ENCODE results near the gene PCNT.

PCNT gene

DNA sequence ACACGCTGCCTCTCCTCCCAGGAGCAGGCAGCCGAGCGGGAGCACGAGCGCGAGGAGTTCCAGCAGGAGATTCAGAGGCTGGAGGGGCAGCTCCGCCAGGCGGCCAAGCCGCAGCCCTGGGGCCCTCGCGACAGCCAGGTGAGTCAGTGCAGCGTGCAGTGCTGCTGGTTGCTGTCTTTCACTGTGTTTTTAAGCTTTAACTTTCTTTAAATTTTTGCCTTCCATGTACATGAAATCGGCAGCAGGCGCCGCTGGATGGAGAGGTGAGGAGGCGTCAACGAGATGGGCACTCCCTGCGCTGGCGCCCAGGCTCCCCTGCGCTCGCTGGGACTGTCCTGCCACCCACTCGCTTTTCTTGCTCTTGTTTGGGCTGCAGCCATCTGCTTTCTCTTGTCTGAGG is 74.0 kb downstream of the PCNT start:
- H3K36me3 ChIP-seq (ENCODE audit: control insufficient read depth, low read length), result peaks cover 69% of the 10 kb centered on the region
- H3K4me3 ChIP-seq (ENCODE audit: low read length), result no peak overlapping the region
- no peak for TF ChIP-seq EZH2phosphoT487 (IDR thresholded peaks at IDR 0.05; ENCODE audit: borderline replicate concordance, low read length)
- TF ChIP-seq, protein P1, sequence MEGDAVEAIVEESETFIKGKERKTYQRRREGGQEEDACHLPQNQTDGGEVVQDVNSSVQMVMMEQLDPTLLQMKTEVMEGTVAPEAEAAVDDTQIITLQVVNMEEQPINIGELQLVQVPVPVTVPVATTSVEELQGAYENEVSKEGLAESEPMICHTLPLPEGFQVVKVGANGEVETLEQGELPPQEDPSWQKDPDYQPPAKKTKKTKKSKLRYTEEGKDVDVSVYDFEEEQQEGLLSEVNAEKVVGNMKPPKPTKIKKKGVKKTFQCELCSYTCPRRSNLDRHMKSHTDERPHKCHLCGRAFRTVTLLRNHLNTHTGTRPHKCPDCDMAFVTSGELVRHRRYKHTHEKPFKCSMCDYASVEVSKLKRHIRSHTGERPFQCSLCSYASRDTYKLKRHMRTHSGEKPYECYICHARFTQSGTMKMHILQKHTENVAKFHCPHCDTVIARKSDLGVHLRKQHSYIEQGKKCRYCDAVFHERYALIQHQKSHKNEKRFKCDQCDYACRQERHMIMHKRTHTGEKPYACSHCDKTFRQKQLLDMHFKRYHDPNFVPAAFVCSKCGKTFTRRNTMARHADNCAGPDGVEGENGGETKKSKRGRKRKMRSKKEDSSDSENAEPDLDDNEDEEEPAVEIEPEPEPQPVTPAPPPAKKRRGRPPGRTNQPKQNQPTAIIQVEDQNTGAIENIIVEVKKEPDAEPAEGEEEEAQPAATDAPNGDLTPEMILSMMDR (IDR thresholded peaks at IDR 0.05; ENCODE audit: low read depth, low read length, poor library complexity, severe bottlenecking), result no peak
- H3K9me3 ChIP-seq (ENCODE audit: control insufficient read depth, insufficient read depth, low read length), result no peaks in the 10 kb centered on the region
- H3K4me2 ChIP-seq (ENCODE audit: low read length), result no peak overlapping the region
- no peaks in the 10 kb centered on the region for H3K27me3 ChIP-seq (ENCODE audit: control insufficient read depth, low read length)
- no peaks in the 10 kb centered on the region for H3F3A ChIP-seq (ENCODE audit: control insufficient read depth, insufficient read depth)
- H4K20me1 ChIP-seq (ENCODE audit: control insufficient read depth, insufficient read depth, low read depth, low read length), result no peaks in the 10 kb centered on the region
- H3K9me2 ChIP-seq (replicated peaks; ENCODE audit: control insufficient read depth, low read length), result no peaks in the 10 kb centered on the region
- H3K27ac ChIP-seq (ENCODE audit: low read depth, low read length), result no peak overlapping the region
- no peaks in the 10 kb centered on the region; the same call in 1 of the 2 replicates for H3K79me2 ChIP-seq (ENCODE audit: control insufficient read depth, low read length)
- H3K4me1 ChIP-seq (ENCODE audit: control insufficient read depth, low read length), result no peaks in the 10 kb centered on the region

DNA sequence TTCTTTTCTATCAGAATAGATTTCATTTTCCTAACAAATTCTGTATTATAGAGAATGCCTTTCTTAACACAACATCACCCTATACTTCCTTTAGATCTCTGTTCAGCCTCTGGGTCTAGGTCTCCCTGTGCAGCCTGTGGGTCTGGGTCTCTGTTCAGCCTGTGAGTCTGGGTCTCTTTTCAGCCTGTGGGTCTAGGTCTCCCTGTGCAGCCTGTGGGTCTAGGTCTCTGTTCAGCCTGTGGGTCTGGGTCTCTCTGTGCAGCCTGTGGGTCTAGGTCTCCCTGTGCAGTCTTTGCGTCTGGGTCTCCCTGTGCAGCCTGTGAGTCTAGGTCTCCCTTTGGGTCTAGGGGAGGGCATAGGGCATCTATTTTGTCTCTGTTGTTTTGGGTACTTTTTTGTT is 75.2 kb downstream of the PCNT start:
- no peaks in the 10 kb centered on the region for H3K27me3 ChIP-seq (ENCODE audit: control insufficient read depth, low read length)
- H3K9me2 ChIP-seq (replicated peaks; ENCODE audit: control insufficient read depth, low read length), result no peaks in the 10 kb centered on the region
- H3K4me1 ChIP-seq (ENCODE audit: control insufficient read depth, low read length), result no peaks in the 10 kb centered on the region
- peaks cover 66% of the 10 kb centered on the region for H3K36me3 ChIP-seq (ENCODE audit: control insufficient read depth, low read length)
- H4K20me1 ChIP-seq (ENCODE audit: control insufficient read depth, insufficient read depth, low read depth, low read length), result no peaks in the 10 kb centered on the region
- no peaks in the 10 kb centered on the region for H3K9me3 ChIP-seq (ENCODE audit: control insufficient read depth, insufficient read depth, low read length)
- no peaks in the 10 kb centered on the region for H3F3A ChIP-seq (ENCODE audit: control insufficient read depth, insufficient read depth)
- TF ChIP-seq, protein P1 (IDR thresholded peaks at IDR 0.05; ENCODE audit: low read depth, low read length, poor library complexity, severe bottlenecking), result no peak
- TF ChIP-seq EZH2phosphoT487 (IDR thresholded peaks at IDR 0.05; ENCODE audit: borderline replicate concordance, low read length), result no peak
- H3K79me2 ChIP-seq (ENCODE audit: control insufficient read depth, low read length), result no peaks in the 10 kb centered on the region; the same call in 1 of the 2 replicates
- no peak overlapping the region for H3K4me2 ChIP-seq (ENCODE audit: low read length)
- H3K27ac ChIP-seq (ENCODE audit: low read depth, low read length), result no peak overlapping the region
- no peak overlapping the region for H3K4me3 ChIP-seq (ENCODE audit: low read length)

DNA sequence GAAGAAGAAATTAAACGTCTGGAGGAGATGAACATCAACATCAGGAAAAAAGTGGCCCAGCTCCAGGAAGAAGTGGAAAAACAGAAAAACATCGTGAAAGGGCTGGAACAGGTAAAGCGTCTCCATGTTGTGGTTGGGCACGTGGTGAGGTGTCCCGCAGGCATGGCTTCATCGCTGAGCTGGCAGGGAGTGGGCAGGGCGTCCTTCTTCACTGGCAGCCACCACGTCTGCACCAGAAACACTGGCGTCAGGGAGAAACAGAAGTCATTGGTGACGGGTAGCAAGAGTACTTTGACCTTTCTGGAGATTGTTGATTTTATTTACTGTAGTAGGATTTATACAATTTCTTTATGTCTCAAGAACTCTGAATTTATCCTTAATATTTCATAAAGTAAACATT is 75.7 kb downstream of the PCNT start:
- TF ChIP-seq, protein P1 (IDR thresholded peaks at IDR 0.05; ENCODE audit: low read depth, low read length, poor library complexity, severe bottlenecking), result no peak
- no peak for TF ChIP-seq EZH2phosphoT487 (IDR thresholded peaks at IDR 0.05; ENCODE audit: borderline replicate concordance, low read length)
- Histone ChIP-seq H3K4me2 (ENCODE audit: low read length) (no peak overlapping the region), H3K79me2 (ENCODE audit: control insufficient read depth, low read length) (no peaks in the 10 kb centered on the region; the same call in 1 of the 2 replicates), H3K9me2 (replicated peaks; ENCODE audit: control insufficient read depth, low read length) (no peaks in the 10 kb centered on the region), H3K4me1 (ENCODE audit: control insufficient read depth, low read length) (no peaks in the 10 kb centered on the region), H3K27ac (ENCODE audit: low read depth, low read length) (no peak overlapping the region), H4K20me1 (ENCODE audit: control insufficient read depth, insufficient read depth, low read depth, low read length) (no peaks in the 10 kb centered on the region), H3K36me3 (ENCODE audit: control insufficient read depth, low read length) (peaks cover 61% of the 10 kb centered on the region), H3K27me3 (ENCODE audit: control insufficient read depth, low read length) (no peaks in the 10 kb centered on the region), H3K9me3 (ENCODE audit: control insufficient read depth, insufficient read depth, low read length) (no peaks in the 10 kb centered on the region), H3K4me3 (ENCODE audit: low read length) (no peak overlapping the region), H3F3A (ENCODE audit: control insufficient read depth, insufficient read depth) (no peaks in the 10 kb centered on the region)

Measured in DOHH2 (cell line).